ENCODE measurements around the gene MFAP4.

Gene MFAP4, protein sequence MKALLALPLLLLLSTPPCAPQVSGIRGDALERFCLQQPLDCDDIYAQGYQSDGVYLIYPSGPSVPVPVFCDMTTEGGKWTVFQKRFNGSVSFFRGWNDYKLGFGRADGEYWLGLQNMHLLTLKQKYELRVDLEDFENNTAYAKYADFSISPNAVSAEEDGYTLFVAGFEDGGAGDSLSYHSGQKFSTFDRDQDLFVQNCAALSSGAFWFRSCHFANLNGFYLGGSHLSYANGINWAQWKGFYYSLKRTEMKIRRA

DNA sequence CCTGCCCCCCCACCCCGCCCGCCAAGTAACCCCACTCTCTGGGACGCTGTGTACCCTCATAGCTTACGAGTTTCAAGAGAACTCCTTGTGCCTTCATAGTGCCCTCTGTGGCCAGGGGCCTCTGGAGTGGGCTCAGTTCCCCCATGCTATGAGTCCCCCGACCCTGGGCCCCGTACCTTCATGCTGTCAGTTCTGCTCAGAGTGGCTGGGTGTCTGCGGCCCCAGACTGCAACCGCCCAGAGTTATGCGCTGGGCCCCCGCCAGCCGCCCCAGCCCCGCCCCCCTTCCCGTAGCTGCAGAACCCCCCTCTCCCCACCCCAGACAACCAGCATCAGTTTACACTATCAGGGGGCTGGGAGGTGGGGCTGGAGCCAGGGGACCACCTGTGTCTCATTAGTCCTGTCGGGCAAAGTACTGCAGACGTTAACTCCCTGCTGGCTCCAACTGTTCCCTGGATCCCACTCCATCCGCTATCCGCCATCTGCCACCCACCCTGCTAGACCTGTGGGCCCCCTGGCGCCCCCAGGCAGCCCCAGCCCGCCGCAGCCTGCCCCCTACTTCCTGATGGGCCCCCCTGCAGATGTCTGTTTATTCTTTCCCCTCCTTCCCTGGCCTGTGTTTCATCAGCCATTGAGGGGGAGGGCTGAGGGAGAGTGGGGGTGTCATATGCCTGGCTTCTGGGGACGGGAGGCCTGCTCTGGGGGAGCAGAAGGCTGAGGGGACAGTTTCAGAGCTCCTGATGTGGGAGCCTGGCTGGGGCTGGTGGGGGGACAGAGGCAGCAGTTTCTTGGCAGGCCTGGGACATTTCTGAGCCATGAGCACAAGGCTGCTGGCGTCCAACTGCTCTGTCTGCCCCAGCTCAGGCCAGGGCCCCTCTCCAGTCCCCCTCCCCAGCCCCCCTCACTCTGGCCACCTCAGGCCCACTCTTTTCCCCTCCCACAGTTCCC is at the start of gene MFAP4:
MFAP4 (minus strand) TSS at position 217 of the 947 bp plus-strand sequence; CDS start at position 182, 35 bp downstream.
- DNase-seq (ENCODE audit: low spot score) = no peak
- TF ChIP-seq, protein P1, sequence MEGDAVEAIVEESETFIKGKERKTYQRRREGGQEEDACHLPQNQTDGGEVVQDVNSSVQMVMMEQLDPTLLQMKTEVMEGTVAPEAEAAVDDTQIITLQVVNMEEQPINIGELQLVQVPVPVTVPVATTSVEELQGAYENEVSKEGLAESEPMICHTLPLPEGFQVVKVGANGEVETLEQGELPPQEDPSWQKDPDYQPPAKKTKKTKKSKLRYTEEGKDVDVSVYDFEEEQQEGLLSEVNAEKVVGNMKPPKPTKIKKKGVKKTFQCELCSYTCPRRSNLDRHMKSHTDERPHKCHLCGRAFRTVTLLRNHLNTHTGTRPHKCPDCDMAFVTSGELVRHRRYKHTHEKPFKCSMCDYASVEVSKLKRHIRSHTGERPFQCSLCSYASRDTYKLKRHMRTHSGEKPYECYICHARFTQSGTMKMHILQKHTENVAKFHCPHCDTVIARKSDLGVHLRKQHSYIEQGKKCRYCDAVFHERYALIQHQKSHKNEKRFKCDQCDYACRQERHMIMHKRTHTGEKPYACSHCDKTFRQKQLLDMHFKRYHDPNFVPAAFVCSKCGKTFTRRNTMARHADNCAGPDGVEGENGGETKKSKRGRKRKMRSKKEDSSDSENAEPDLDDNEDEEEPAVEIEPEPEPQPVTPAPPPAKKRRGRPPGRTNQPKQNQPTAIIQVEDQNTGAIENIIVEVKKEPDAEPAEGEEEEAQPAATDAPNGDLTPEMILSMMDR (IDR thresholded peaks at IDR 0.05; ENCODE audit: extremely low read depth, missing control alignments) = no peak

DNA sequence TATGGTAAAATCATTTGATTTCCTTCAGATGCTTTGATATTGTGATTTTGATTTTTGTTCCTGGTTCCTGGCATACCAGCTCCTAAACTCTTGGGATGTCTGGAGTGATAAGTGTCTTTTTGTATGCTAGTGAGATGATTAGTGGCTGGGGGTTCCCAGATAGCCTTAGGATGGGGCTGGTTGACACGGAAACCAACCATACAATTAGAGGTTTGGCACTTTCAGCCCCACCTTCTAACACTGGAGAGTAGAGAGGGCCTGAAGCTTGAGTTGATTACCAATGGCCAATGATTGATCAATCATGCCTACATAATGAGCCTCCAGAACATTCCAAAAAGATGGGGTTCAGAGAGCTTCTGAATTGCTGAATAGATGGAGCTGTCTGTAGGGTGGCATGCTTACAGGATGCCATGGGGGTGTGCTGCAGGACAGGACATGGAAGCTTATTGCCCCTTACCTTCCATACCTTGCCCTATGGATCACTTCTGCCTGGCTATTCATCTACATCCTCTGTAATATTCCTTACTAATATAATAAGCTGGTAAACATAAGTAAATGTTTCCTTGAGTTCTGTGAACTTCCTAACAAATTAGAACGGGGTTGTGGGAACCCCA is 46.8 kb upstream of the MFAP4 start:
- no peak for DNase-seq (ENCODE audit: low spot score)
- TF ChIP-seq, protein P1 (IDR thresholded peaks at IDR 0.05; ENCODE audit: extremely low read depth, missing control alignments) = no peak

DNA sequence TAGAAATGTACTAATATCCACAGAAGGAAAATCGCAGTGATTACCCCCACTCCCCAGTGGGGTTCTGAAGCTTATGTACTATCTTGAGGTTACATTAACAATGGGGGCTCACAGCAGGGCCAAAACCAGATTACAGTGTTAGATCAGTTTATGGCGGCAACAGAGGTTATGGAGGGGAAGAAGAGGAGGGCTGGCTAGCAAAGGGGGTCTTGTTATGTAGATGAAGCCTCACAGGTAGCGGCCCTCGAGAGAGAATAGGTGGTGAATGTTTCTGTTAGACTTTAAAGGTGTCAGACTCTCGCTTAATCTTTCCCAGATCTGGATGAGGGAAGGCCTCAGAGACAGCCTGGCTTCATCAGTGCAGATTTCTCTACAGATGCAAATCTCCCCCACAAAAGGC is 46.3 kb upstream of the MFAP4 start:
- TF ChIP-seq, protein P1 (IDR thresholded peaks at IDR 0.05; ENCODE audit: extremely low read depth, missing control alignments) = no peak
- DNase-seq (ENCODE audit: low spot score) = no peak

DNA sequence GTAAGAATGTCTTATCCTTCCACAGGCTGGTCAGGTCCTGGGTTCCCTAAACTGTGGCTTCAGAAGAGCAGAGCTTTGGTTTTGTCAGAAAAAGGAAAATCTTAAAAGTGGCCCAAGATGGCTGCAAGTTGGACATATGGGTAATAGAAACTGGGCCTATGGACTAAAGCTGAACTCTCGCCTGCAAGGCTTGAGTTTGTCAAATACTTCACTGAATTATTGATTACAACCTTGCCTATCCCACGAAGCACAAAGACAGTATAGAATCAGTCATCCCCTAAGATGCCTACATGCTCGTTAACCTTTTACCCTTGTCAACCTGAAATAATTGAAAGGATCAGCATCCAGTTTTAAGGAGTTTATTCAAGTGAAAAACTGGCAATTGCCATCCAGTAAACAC is 44.7 kb upstream of the MFAP4 start:
- TF ChIP-seq, protein P1 (IDR thresholded peaks at IDR 0.05; ENCODE audit: extremely low read depth, missing control alignments) = no peak
- no peak for DNase-seq (ENCODE audit: low spot score)

DNA sequence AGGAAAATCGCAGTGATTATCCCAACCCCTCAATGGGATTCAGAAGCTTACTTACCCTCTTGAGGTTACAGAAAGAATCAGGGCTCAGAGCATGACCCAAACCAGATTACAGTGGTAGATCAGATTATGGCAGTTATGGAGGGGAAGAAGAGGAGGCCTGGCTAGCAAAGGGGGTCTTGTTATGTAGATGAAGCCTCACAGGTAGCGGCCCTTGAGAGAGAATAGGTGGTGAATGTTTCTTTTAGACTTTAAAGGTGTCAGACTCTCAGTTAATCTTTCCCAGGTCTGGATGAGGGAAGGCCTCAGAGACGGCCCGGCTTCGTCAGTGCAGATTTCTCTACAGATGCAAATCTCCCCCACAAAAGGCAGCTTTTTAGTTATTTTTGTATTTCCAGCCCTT is 39.6 kb upstream of the MFAP4 start:
- DNase-seq (ENCODE audit: low spot score) = no peak
- TF ChIP-seq, protein P1 (IDR thresholded peaks at IDR 0.05; ENCODE audit: extremely low read depth, missing control alignments) = no peak

DNA sequence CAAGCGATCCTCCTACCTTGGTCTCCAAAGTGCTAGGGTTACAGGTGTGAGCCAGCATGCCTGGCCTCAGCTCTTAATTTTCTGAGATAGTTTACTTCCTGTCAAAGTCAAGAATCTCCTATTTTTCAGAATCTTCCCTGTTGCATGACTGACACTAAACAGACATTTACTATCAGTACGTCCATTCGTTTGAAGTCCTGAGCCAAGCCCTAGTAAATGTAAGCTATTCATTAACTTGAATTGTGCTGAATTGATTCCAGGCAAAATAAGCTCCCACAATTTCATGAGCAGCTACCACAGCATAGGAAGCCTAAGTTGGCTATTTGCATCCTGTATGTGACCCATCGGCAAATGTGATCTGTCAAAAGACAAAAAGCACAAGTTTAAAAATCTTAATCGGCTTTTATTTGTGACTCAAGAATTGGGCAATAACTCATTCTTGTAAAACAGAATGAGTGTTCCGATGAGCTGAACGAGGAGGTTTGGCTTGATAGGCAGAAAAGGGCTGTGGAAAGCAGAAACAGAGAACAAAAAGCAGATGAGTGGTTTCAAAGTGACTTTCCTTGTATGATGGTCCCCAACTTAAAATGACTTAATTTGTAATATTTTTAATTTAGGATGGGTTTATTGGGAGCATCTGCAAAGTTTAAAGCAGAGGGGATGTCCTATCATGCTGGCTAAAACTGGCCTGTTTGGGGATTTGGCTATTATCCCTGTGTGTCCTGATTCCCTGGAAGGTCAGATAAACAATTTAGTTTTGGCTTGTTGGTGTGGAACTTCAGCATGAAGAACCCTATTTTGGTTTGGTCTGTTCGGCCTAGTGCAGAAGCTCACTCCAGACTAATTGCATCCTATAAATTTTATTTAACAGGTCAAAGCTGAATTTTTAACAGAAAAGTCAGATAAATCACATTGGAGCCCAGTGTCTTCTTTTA is 38.2 kb upstream of the MFAP4 start:
- DNase-seq (ENCODE audit: low spot score) = no peak
- TF ChIP-seq, protein P1 (IDR thresholded peaks at IDR 0.05; ENCODE audit: extremely low read depth, missing control alignments) = no peak
